ENCODE measurements around the gene LCMT2.

The LCMT2 gene

GRCh38 chr15:43286074-43286473 lies 44.3 kb downstream of the LCMT2 start:
- no peaks in the 10 kb centered on the region for H3K4me1 ChIP-seq (ENCODE audit: control insufficient read depth in 2 of 2, insufficient read depth in 2 of 2, low read length in 2 of 2)
- H3K9ac ChIP-seq (ENCODE audit: low read depth in 1 of 2, low read length in 2 of 2): no peak overlapping the region

GRCh38 chr15:43285609-43286037 lies 44.8 kb downstream of the LCMT2 start:
- Histone ChIP-seq H3K9me3 (ENCODE audit: control insufficient read depth in 2 of 2, low read length in 2 of 2) (no peaks in the 10 kb centered on the region), H3K27ac (ENCODE audit: low read depth in 2 of 2, low read length in 2 of 2) (no peak overlapping the region), H3K4me3 (ENCODE audit: low read length in 2 of 2) (no peak overlapping the region), H3K36me3 (ENCODE audit: control insufficient read depth in 2 of 2, insufficient read depth in 2 of 2, low read length in 2 of 2) (no peaks in the 10 kb centered on the region), H3K9ac (ENCODE audit: low read depth in 1 of 2, low read length in 2 of 2) (no peak overlapping the region), H3K4me1 (ENCODE audit: control insufficient read depth in 2 of 2, insufficient read depth in 2 of 2, low read length in 2 of 2) (no peaks in the 10 kb centered on the region), H3K27me3 (ENCODE audit: control insufficient read depth in 2 of 2, insufficient read depth in 2 of 2, low read length in 2 of 2) (no peaks in the 10 kb centered on the region)

More at GRCh38 chr15:43286074-43286473, 44.3 kb downstream of the LCMT2 start:
- H3K27me3 ChIP-seq (ENCODE audit: control insufficient read depth in 2 of 2, insufficient read depth in 2 of 2, low read length in 2 of 2): no peaks in the 10 kb centered on the region
- no peak overlapping the region for H3K4me3 ChIP-seq (ENCODE audit: low read length in 2 of 2)
- no peak overlapping the region for H3K27ac ChIP-seq (ENCODE audit: low read depth in 2 of 2, low read length in 2 of 2)
- no peaks in the 10 kb centered on the region for H3K36me3 ChIP-seq (ENCODE audit: control insufficient read depth in 2 of 2, insufficient read depth in 2 of 2, low read length in 2 of 2)
- H3K9me3 ChIP-seq (ENCODE audit: control insufficient read depth in 2 of 2, low read length in 2 of 2): no peaks in the 10 kb centered on the region

- no peaks in the 10 kb centered on the region for H3K27me3 ChIP-seq (ENCODE audit: control insufficient read depth in 2 of 2, insufficient read depth in 2 of 2, low read length in 2 of 2)
- H3K9ac ChIP-seq (ENCODE audit: low read depth in 1 of 2, low read length in 2 of 2): no peak overlapping the region
- H3K4me1 ChIP-seq (ENCODE audit: control insufficient read depth in 2 of 2, insufficient read depth in 2 of 2, low read length in 2 of 2): no peaks in the 10 kb centered on the region
- H3K4me3 ChIP-seq (ENCODE audit: low read length in 2 of 2): no peak overlapping the region
- H3K9me3 ChIP-seq (ENCODE audit: control insufficient read depth in 2 of 2, low read length in 2 of 2): no peaks in the 10 kb centered on the region
- no peaks in the 10 kb centered on the region for H3K36me3 ChIP-seq (ENCODE audit: control insufficient read depth in 2 of 2, insufficient read depth in 2 of 2, low read length in 2 of 2)
- H3K27ac ChIP-seq (ENCODE audit: low read depth in 2 of 2, low read length in 2 of 2): no peak overlapping the region
These were observed 46.8 kb downstream of the LCMT2 start for GRCh38 chr15:43283526-43283925.

GRCh38 chr15:43281926-43282602 lies 48.3 kb downstream of the LCMT2 start:
- H3K4me1 ChIP-seq (ENCODE audit: control insufficient read depth in 2 of 2, insufficient read depth in 2 of 2, low read length in 2 of 2): no peaks in the 10 kb centered on the region
- H3K9me3 ChIP-seq (ENCODE audit: control insufficient read depth in 2 of 2, low read length in 2 of 2): no peaks in the 10 kb centered on the region
- H3K27ac ChIP-seq (ENCODE audit: low read depth in 2 of 2, low read length in 2 of 2): no peak overlapping the region
- H3K4me3 ChIP-seq (ENCODE audit: low read length in 2 of 2): no peak overlapping the region
- H3K9ac ChIP-seq (ENCODE audit: low read depth in 1 of 2, low read length in 2 of 2): no peak overlapping the region
- no peaks in the 10 kb centered on the region for H3K36me3 ChIP-seq (ENCODE audit: control insufficient read depth in 2 of 2, insufficient read depth in 2 of 2, low read length in 2 of 2)
- H3K27me3 ChIP-seq (ENCODE audit: control insufficient read depth in 2 of 2, insufficient read depth in 2 of 2, low read length in 2 of 2): no peaks in the 10 kb centered on the region

DNA sequence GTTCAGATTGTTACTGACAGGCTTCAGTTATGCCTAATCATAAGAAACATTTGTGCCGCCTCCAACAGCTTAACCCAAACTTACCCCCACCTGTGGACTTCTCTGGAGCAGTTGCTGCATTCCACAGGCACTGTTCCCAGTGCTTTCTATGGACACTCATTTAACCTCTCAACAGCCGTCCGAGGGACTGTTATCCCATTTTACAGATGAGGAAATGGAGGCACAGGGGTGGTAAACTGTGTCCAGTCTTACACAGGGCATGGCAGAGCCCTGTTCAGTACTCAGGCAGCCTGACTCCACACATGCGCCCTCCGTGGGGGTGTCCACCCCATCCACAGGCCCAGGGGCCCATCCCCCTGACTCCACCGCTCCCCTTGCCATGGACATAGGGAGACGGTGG lies 49.4 kb downstream of the LCMT2 start:
- Histone ChIP-seq H3K4me3 (ENCODE audit: low read length in 2 of 2) (no peak overlapping the region), H3K36me3 (ENCODE audit: control insufficient read depth in 2 of 2, insufficient read depth in 2 of 2, low read length in 2 of 2) (no peaks in the 10 kb centered on the region), H3K9me3 (ENCODE audit: control insufficient read depth in 2 of 2, low read length in 2 of 2) (no peaks in the 10 kb centered on the region), H3K27me3 (ENCODE audit: control insufficient read depth in 2 of 2, insufficient read depth in 2 of 2, low read length in 2 of 2) (no peaks in the 10 kb centered on the region), H3K27ac (ENCODE audit: low read depth in 2 of 2, low read length in 2 of 2) (no peak overlapping the region), H3K4me1 (ENCODE audit: control insufficient read depth in 2 of 2, insufficient read depth in 2 of 2, low read length in 2 of 2) (no peaks in the 10 kb centered on the region), H3K9ac (ENCODE audit: low read depth in 1 of 2, low read length in 2 of 2) (no peak overlapping the region)

DNA sequence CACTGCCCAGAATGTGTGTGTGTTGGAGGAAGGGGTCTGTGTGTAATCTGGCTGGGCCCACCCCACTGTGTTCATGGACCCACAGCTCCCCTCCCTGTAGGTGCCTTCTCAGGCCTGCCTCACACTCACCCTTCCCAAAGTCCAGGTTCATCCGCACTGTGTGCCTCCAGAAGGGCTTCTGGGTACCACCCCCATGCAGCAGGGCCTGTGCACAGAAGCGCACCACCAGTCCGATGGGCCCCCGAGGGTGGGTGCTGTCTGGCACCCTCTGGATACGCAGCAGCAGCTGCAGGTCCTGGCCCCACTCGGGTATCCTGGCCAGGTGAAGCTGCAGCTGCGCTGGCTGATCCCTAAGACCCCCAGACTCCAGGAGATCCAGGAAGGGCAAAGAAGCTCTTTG lies 50.9 kb downstream of the LCMT2 start:
- Histone ChIP-seq H3K27ac (ENCODE audit: low read depth in 2 of 2, low read length in 2 of 2) (no peak overlapping the region), H3K9me3 (ENCODE audit: control insufficient read depth in 2 of 2, low read length in 2 of 2) (no peaks in the 10 kb centered on the region), H3K4me3 (ENCODE audit: low read length in 2 of 2) (no peak overlapping the region), H3K9ac (ENCODE audit: low read depth in 1 of 2, low read length in 2 of 2) (no peak overlapping the region), H3K4me1 (ENCODE audit: control insufficient read depth in 2 of 2, insufficient read depth in 2 of 2, low read length in 2 of 2) (no peaks in the 10 kb centered on the region), H3K36me3 (ENCODE audit: control insufficient read depth in 2 of 2, insufficient read depth in 2 of 2, low read length in 2 of 2) (no peaks in the 10 kb centered on the region), H3K27me3 (ENCODE audit: control insufficient read depth in 2 of 2, insufficient read depth in 2 of 2, low read length in 2 of 2) (no peaks in the 10 kb centered on the region)

- Histone ChIP-seq H3K9me3 (ENCODE audit: control insufficient read depth in 2 of 2, low read length in 2 of 2) (no peaks in the 10 kb centered on the region), H3K4me3 (ENCODE audit: low read length in 2 of 2) (no peak overlapping the region), H3K4me1 (ENCODE audit: control insufficient read depth in 2 of 2, insufficient read depth in 2 of 2, low read length in 2 of 2) (no peaks in the 10 kb centered on the region), H3K27ac (ENCODE audit: low read depth in 2 of 2, low read length in 2 of 2) (no peak overlapping the region), H3K36me3 (ENCODE audit: control insufficient read depth in 2 of 2, insufficient read depth in 2 of 2, low read length in 2 of 2) (no peaks in the 10 kb centered on the region), H3K9ac (ENCODE audit: low read depth in 1 of 2, low read length in 2 of 2) (no peak overlapping the region), H3K27me3 (ENCODE audit: control insufficient read depth in 2 of 2, insufficient read depth in 2 of 2, low read length in 2 of 2) (no peaks in the 10 kb centered on the region)
These were observed 51.5 kb downstream of the LCMT2 start for GRCh38 chr15:43278869-43279268.

DNA sequence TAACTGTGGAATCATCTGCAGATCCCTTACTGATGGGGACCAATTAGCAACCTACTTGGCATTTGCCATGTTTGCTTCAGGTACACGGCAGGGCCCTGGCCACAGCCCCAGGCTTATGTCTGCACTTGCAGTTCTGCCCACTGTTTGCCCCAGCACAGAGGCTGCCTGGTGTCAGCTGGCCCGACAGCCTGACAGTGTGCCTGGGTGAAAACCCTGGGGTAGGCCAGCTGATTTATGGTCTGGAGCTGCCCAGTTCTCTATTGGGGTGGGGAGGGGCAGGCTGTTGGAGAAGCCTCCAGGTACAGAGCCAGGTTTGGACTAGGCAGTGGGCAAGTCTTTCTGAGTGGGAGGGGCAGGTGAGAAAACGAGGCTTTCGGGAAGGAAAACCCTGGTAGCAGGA lies 52.5 kb downstream of the LCMT2 start:
- Histone ChIP-seq H3K9ac (ENCODE audit: low read depth in 1 of 2, low read length in 2 of 2) (no peak overlapping the region), H3K27me3 (ENCODE audit: control insufficient read depth in 2 of 2, insufficient read depth in 2 of 2, low read length in 2 of 2) (no peaks in the 10 kb centered on the region)

GRCh38 chr15:43277231-43277823 lies 53.0 kb downstream of the LCMT2 start:
- Histone ChIP-seq H3K9me3 (ENCODE audit: control insufficient read depth in 2 of 2, low read length in 2 of 2) (no peaks in the 10 kb centered on the region), H3K27me3 (ENCODE audit: control insufficient read depth in 2 of 2, insufficient read depth in 2 of 2, low read length in 2 of 2) (no peaks in the 10 kb centered on the region), H3K4me1 (ENCODE audit: control insufficient read depth in 2 of 2, insufficient read depth in 2 of 2, low read length in 2 of 2) (no peaks in the 10 kb centered on the region)

More for the DNA sequence above, 52.5 kb downstream of the LCMT2 start:
- Histone ChIP-seq H3K27ac (ENCODE audit: low read depth in 2 of 2, low read length in 2 of 2) (no peak overlapping the region), H3K36me3 (ENCODE audit: control insufficient read depth in 2 of 2, insufficient read depth in 2 of 2, low read length in 2 of 2) (no peaks in the 10 kb centered on the region), H3K4me1 (ENCODE audit: control insufficient read depth in 2 of 2, insufficient read depth in 2 of 2, low read length in 2 of 2) (no peaks in the 10 kb centered on the region), H3K4me3 (ENCODE audit: low read length in 2 of 2) (no peak overlapping the region), H3K9me3 (ENCODE audit: control insufficient read depth in 2 of 2, low read length in 2 of 2) (no peaks in the 10 kb centered on the region)

DNA sequence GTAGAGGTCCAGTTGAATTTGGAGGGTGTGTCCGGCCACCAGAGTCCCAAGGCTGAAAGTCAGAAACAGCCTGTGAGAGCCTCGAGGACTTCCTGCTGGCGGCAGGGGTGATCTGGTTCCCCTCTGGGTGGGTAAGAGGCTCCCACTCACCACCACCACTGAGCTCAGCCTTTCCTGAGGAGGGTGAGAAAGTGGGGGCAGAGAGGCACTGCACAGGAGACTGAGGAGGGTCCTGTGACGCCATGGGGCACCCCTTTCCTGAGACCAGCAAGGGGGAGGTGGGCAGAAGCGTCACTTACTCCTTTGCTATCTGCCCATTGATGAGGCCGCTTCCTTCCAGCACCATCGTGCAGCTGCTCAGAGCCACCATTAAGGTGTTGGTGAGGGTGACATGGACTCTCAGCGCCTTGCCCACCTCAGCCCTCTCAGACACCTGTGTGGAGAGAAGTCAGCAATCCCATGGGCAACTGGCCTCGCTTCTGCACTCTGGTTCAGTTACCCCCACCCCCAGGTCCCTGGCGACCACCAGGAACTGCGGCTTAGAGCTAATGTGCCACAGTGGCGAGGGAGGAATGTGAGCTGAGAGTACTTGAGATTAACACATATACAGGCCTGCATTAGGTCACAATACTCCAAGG lies 53.7 kb downstream of the LCMT2 start:
- H3K9me3 ChIP-seq (ENCODE audit: control insufficient read depth in 2 of 2, low read length in 2 of 2): no peaks in the 10 kb centered on the region
- no peak overlapping the region for H3K4me3 ChIP-seq (ENCODE audit: low read length in 2 of 2)
- H3K27me3 ChIP-seq (ENCODE audit: control insufficient read depth in 2 of 2, insufficient read depth in 2 of 2, low read length in 2 of 2): no peaks in the 10 kb centered on the region
- H3K4me1 ChIP-seq (ENCODE audit: control insufficient read depth in 2 of 2, insufficient read depth in 2 of 2, low read length in 2 of 2): no peaks in the 10 kb centered on the region
- H3K27ac ChIP-seq (ENCODE audit: low read depth in 2 of 2, low read length in 2 of 2): no peak overlapping the region
- no peaks in the 10 kb centered on the region for H3K36me3 ChIP-seq (ENCODE audit: control insufficient read depth in 2 of 2, insufficient read depth in 2 of 2, low read length in 2 of 2)
- no peak overlapping the region for H3K9ac ChIP-seq (ENCODE audit: low read depth in 1 of 2, low read length in 2 of 2)

More at GRCh38 chr15:43277231-43277823, 53.0 kb downstream of the LCMT2 start:
- Histone ChIP-seq H3K27ac (ENCODE audit: low read depth in 2 of 2, low read length in 2 of 2) (no peak overlapping the region), H3K9ac (ENCODE audit: low read depth in 1 of 2, low read length in 2 of 2) (no peak overlapping the region), H3K4me3 (ENCODE audit: low read length in 2 of 2) (no peak overlapping the region), H3K36me3 (ENCODE audit: control insufficient read depth in 2 of 2, insufficient read depth in 2 of 2, low read length in 2 of 2) (no peaks in the 10 kb centered on the region)

Measured in mucosa of rectum (tissue), 2 donors.